Measurements from ENCODE around the gene ULK2. TPM values are rescaled to one million over a fixed set of nuclear protein-coding genes. Genes with fewer than 3 reads are reported as not detected.
A peak's percentile ranks its signal among the peaks of the same experiment; 100 is the strongest.
"Not testable (repeated sequence)": the region's sequence is repeated elsewhere in the genome, so short reads cannot be mapped to it uniquely, and the experiment has no call there.

Gene ULK2
- total RNA-seq, 1 donor from 2014 or later, result 38.6 TPM

GRCh38 chr17:19770985-19771735 lies 96.6 kb downstream of the ULK2 start:
- Histone ChIP-seq H3K36me3 (ENCODE audit: control insufficient read depth in 3 of 3, insufficient read depth in 3 of 3, low read length in 3 of 3) (peaks cover 4 to 12% (median 11%) of the 10 kb centered on the region in 3 donors), H3K27ac (ENCODE audit: low read depth, low read length) (no peak overlapping the region), H3K9me3 (ENCODE audit: control insufficient read depth in 3 of 3, low read length in 3 of 3) (no peaks in the 10 kb centered on the region), H3K9ac (ENCODE audit: low read depth in 1 of 3, low read length in 3 of 3) (peak overlapping the region in 1 of 3 donors; percentile 8), H3K4me1 (ENCODE audit: control insufficient read depth in 3 of 3, insufficient read depth in 3 of 3, low read length in 3 of 3) (peaks cover 3 to 11% (median 9%) of the 10 kb centered on the region in 3 donors), H3K4me3 (ENCODE audit: low read length in 3 of 3) (no peak overlapping the region), H3K27me3 (ENCODE audit: control insufficient read depth in 3 of 3, insufficient read depth in 3 of 3, low read length in 3 of 3) (no peaks in the 10 kb centered on the region)

GRCh38 chr17:19769946-19770652 lies 97.6 kb downstream of the ULK2 start:
- no peaks in the 10 kb centered on the region for H3K27me3 ChIP-seq (ENCODE audit: control insufficient read depth in 3 of 3, insufficient read depth in 3 of 3, low read length in 3 of 3)
- no peaks in the 10 kb centered on the region for H3K9me3 ChIP-seq (ENCODE audit: control insufficient read depth in 3 of 3, low read length in 3 of 3)
- peaks cover 4 to 11% (median 9%) of the 10 kb centered on the region in 3 donors for H3K4me1 ChIP-seq (ENCODE audit: control insufficient read depth in 3 of 3, insufficient read depth in 3 of 3, low read length in 3 of 3)
- no peak overlapping the region for H3K9ac ChIP-seq (ENCODE audit: low read depth in 1 of 3, low read length in 3 of 3)
- peaks cover 0 to 7% (median under 1%) of the 10 kb centered on the region in 3 donors for H3K36me3 ChIP-seq (ENCODE audit: control insufficient read depth in 3 of 3, insufficient read depth in 3 of 3, low read length in 3 of 3)
- H3K4me3 ChIP-seq (ENCODE audit: low read length in 3 of 3), result no peak overlapping the region
- H3K27ac ChIP-seq (ENCODE audit: low read depth, low read length), result peak overlapping the region; percentile 40

GRCh38 chr17:19768046-19768782 lies 99.5 kb downstream of the ULK2 start:
- H3K36me3 ChIP-seq (ENCODE audit: control insufficient read depth in 3 of 3, insufficient read depth in 3 of 3, low read length in 3 of 3), result no peaks in the 10 kb centered on the region
- peak overlapping the region in 1 of 3 donors; percentile 19 for H3K9ac ChIP-seq (ENCODE audit: low read depth in 1 of 3, low read length in 3 of 3)
- H3K27me3 ChIP-seq (ENCODE audit: control insufficient read depth in 3 of 3, insufficient read depth in 3 of 3, low read length in 3 of 3), result no peaks in the 10 kb centered on the region
- H3K4me3 ChIP-seq (ENCODE audit: low read length in 3 of 3), result no peak overlapping the region
- H3K4me1 ChIP-seq (ENCODE audit: control insufficient read depth in 3 of 3, insufficient read depth in 3 of 3, low read length in 3 of 3), result peaks cover 4 to 11% (median 9%) of the 10 kb centered on the region in 3 donors
- no peaks in the 10 kb centered on the region for H3K9me3 ChIP-seq (ENCODE audit: control insufficient read depth in 3 of 3, low read length in 3 of 3)
- no peak overlapping the region for H3K27ac ChIP-seq (ENCODE audit: low read depth, low read length)

GRCh38 chr17:19766421-19767270 lies 101.1 kb downstream of the ULK2 start:
- peaks cover 7 to 16% (median 8%) of the 10 kb centered on the region in 3 donors for H3K4me1 ChIP-seq (ENCODE audit: control insufficient read depth in 3 of 3, insufficient read depth in 3 of 3, low read length in 3 of 3)
- H3K27ac ChIP-seq (ENCODE audit: low read depth, low read length), result no peak overlapping the region
- H3K4me3 ChIP-seq (ENCODE audit: low read length in 3 of 3), result no peak overlapping the region
- no peaks in the 10 kb centered on the region for H3K9me3 ChIP-seq (ENCODE audit: control insufficient read depth in 3 of 3, low read length in 3 of 3)
- H3K36me3 ChIP-seq (ENCODE audit: control insufficient read depth in 3 of 3, insufficient read depth in 3 of 3, low read length in 3 of 3), result no peaks in the 10 kb centered on the region
- H3K27me3 ChIP-seq (ENCODE audit: control insufficient read depth in 3 of 3, insufficient read depth in 3 of 3, low read length in 3 of 3), result no peaks in the 10 kb centered on the region
- peak overlapping the region in 1 of 3 donors; percentile 68 for H3K9ac ChIP-seq (ENCODE audit: low read depth in 1 of 3, low read length in 3 of 3)

GRCh38 chr17:19766016-19766415 lies 101.7 kb downstream of the ULK2 start:
- H3K4me3 ChIP-seq (ENCODE audit: low read length in 3 of 3), result no peak overlapping the region
- H3K27ac ChIP-seq (ENCODE audit: low read depth, low read length), result no peak overlapping the region
- peak overlapping the region in 1 of 3 donors; percentile 25 for H3K9ac ChIP-seq (ENCODE audit: low read depth in 1 of 3, low read length in 3 of 3)
- H3K36me3 ChIP-seq (ENCODE audit: control insufficient read depth in 3 of 3, insufficient read depth in 3 of 3, low read length in 3 of 3), result no peaks in the 10 kb centered on the region
- no peaks in the 10 kb centered on the region for H3K27me3 ChIP-seq (ENCODE audit: control insufficient read depth in 3 of 3, insufficient read depth in 3 of 3, low read length in 3 of 3)
- peaks cover 6 to 16% (median 7%) of the 10 kb centered on the region in 3 donors for H3K4me1 ChIP-seq (ENCODE audit: control insufficient read depth in 3 of 3, insufficient read depth in 3 of 3, low read length in 3 of 3)
- no peaks in the 10 kb centered on the region for H3K9me3 ChIP-seq (ENCODE audit: control insufficient read depth in 3 of 3, low read length in 3 of 3)

DNA sequence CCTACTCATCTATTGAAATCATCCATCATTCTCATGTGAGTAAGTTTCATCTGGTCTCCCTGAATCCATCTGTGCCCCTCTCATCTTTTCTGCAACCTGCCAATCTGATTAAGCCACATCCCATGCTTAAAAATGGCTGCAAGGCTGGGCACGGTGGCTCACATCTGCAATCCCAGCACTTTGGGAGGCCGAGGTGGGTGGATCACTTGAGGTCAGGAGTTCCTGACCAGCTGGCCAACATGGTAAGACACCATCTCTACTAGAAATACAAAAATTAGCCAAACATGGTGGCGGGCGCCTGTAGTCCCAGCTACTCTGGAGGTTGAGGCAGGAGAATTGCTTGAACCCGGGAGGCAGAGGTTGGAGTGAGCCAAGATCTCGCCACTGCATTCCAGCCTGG lies 103.7 kb downstream of the ULK2 start:
- not testable (repeated sequence) for H3K9ac ChIP-seq (ENCODE audit: low read depth in 1 of 3, low read length in 3 of 3); H3K9me3 ChIP-seq (ENCODE audit: control insufficient read depth in 3 of 3, low read length in 3 of 3); H3K27me3 ChIP-seq (ENCODE audit: control insufficient read depth in 3 of 3, insufficient read depth in 3 of 3, low read length in 3 of 3); H3K36me3 ChIP-seq (ENCODE audit: control insufficient read depth in 3 of 3, insufficient read depth in 3 of 3, low read length in 3 of 3); H3K27ac ChIP-seq (ENCODE audit: low read depth, low read length); H3K4me3 ChIP-seq (ENCODE audit: low read length in 3 of 3)
- peaks cover 4 to 16% (median 7%) of the 10 kb centered on the region in 3 donors for H3K4me1 ChIP-seq (ENCODE audit: control insufficient read depth in 3 of 3, insufficient read depth in 3 of 3, low read length in 3 of 3)

DNA sequence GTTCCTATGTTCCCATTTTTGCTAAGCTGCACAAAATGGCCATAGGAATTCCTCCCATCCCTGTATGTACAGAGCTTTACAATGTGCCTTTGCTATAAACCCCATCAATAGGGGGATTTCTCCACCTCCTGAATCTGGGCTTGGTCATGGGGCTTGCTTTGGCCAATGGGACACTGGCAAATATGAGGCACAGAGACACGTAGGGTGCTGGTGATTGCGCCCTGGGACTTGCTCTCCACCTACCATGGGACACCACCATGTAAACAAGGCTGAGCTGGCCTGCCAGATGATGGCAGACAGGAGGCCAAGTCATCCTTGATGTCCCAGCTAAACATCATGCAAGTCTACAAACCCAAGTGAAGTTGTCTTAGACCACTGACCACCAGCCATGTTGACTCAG lies 104.3 kb downstream of the ULK2 start:
- no peak overlapping the region for H3K9ac ChIP-seq (ENCODE audit: low read depth in 1 of 3, low read length in 3 of 3)
- H3K4me1 ChIP-seq (ENCODE audit: control insufficient read depth in 3 of 3, insufficient read depth in 3 of 3, low read length in 3 of 3), result peaks cover 4 to 16% (median 7%) of the 10 kb centered on the region in 3 donors

DNA sequence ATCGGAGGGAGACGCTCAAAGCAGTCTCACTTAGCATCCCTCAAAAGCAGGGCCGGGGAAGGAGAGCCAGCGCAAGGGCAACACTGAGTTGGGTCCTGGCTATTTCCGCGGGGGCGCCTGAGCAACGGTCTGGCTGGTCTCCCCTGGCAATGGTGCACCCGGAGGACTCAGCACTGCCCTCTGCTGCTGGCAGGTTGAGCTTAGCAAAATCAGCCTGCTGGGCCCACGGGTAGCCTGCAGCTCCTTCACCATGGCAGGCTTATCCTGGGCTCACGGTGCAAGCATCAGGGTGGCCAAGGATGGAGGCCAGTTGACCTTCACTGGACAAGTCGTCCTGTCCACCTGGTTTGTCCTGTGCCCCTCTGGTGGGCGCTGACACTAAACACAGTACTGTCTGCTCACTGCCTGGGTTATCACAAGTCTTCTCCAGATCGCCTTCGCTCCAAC lies 105.2 kb downstream of the ULK2 start:
- no peaks in the 10 kb centered on the region for H3K9me3 ChIP-seq (ENCODE audit: control insufficient read depth in 3 of 3, low read length in 3 of 3)
- H3K27me3 ChIP-seq (ENCODE audit: control insufficient read depth in 3 of 3, insufficient read depth in 3 of 3, low read length in 3 of 3), result no peaks in the 10 kb centered on the region
- H3K4me1 ChIP-seq (ENCODE audit: control insufficient read depth in 3 of 3, insufficient read depth in 3 of 3, low read length in 3 of 3), result peaks cover 4 to 16% (median 7%) of the 10 kb centered on the region in 3 donors
- peak overlapping the region in 1 of 3 donors; percentile 40 for H3K9ac ChIP-seq (ENCODE audit: low read depth in 1 of 3, low read length in 3 of 3)
- no peaks in the 10 kb centered on the region for H3K36me3 ChIP-seq (ENCODE audit: control insufficient read depth in 3 of 3, insufficient read depth in 3 of 3, low read length in 3 of 3)
- no peak overlapping the region for H3K27ac ChIP-seq (ENCODE audit: low read depth, low read length)
- H3K4me3 ChIP-seq (ENCODE audit: low read length in 3 of 3), result no peak overlapping the region

More for the DNA sequence above, 104.3 kb downstream of the ULK2 start:
- no peaks in the 10 kb centered on the region for H3K36me3 ChIP-seq (ENCODE audit: control insufficient read depth in 3 of 3, insufficient read depth in 3 of 3, low read length in 3 of 3)
- no peaks in the 10 kb centered on the region for H3K9me3 ChIP-seq (ENCODE audit: control insufficient read depth in 3 of 3, low read length in 3 of 3)
- no peak overlapping the region for H3K27ac ChIP-seq (ENCODE audit: low read depth, low read length)
- no peaks in the 10 kb centered on the region for H3K27me3 ChIP-seq (ENCODE audit: control insufficient read depth in 3 of 3, insufficient read depth in 3 of 3, low read length in 3 of 3)
- H3K4me3 ChIP-seq (ENCODE audit: low read length in 3 of 3), result no peak overlapping the region

DNA sequence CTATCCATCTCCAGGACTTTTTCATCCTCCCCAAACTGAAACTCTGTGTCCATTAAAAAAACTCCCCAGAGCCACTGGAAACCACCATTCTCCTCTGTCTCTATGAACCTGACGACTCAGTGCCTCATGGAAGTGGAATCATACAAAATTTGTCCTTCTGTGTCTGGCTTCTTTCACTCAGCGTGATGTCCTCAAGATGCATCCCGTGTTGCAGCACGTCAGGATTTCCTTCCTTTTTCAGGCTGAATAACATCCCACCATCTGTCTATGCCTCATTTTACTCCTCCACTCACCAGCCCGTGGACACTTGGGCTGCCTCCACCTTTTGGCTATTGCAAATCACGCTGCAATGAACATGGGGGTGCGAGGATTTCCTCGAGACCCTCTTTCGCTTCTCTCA lies 107.0 kb downstream of the ULK2 start:
- no peaks in the 10 kb centered on the region for H3K9me3 ChIP-seq (ENCODE audit: control insufficient read depth in 3 of 3, low read length in 3 of 3)
- no peak overlapping the region for H3K9ac ChIP-seq (ENCODE audit: low read depth in 1 of 3, low read length in 3 of 3)
- peaks cover 0 to 7% (median 3%) of the 10 kb centered on the region in 3 donors for H3K4me1 ChIP-seq (ENCODE audit: control insufficient read depth in 3 of 3, insufficient read depth in 3 of 3, low read length in 3 of 3)
- H3K4me3 ChIP-seq (ENCODE audit: low read length in 3 of 3), result no peak overlapping the region
- H3K36me3 ChIP-seq (ENCODE audit: control insufficient read depth in 3 of 3, insufficient read depth in 3 of 3, low read length in 3 of 3), result no peaks in the 10 kb centered on the region
- no peaks in the 10 kb centered on the region for H3K27me3 ChIP-seq (ENCODE audit: control insufficient read depth in 3 of 3, insufficient read depth in 3 of 3, low read length in 3 of 3)
- H3K27ac ChIP-seq (ENCODE audit: low read depth, low read length), result no peak overlapping the region
